Fibroblast of skin of left quadriceps (primary cell): ENCODE measurements around the gene ZMAT1.
"Not testable (repeated sequence)": the region's sequence is repeated elsewhere in the genome, so short reads cannot be mapped to it uniquely, and the experiment has no call there.

Source experiments
- DNase-seq, 2 experiments: peaks; one replicate each; pipeline ENCODE4 v3.0.0-alpha.2; 2013; ENCODE audit warnings: low read depth in 2 of 2

ZMAT1 gene

DNA sequence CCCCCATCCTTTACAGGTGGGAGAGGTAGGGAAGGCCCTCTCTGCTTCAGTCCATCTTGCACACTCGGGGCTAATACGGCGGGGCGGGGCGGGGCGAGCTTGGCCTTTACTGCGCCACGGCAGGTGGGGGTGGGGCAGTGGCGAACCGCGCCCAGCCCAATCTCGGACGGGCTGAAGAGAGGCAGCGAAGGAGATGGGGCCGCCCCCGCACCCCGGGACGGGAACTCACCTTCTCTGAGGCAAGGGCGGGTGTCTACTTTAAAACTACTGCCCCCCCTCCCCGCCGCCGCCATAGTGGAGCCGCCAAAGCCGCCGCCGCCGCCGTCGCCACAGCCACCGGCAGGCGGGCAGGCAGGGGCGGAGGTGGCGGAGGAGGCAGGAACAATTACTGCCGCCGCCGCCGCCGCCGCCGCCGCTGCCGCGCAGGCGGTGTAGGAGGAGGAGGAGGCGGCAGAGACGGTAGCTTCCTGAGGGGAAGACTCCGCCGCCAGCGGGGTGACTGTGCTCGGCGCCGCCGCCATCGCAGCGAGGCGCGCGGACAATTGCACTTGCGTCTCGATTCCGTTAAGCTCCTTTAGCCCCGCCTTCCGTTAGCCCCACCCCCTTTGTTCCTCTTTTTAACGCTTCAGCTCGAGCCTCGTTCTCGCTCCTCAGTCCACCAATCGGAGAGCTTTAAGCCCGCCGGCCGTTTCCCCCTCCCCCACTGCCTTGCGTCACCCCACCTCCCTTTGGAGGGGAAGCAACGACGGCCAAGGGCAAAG is at the start of gene ZMAT1:
TSS of gene ZMAT1 (minus strand) at position 540 of the 761 bp plus-strand sequence. CDS start at position 521, 19 bp downstream.
- peak; percentile 65 to 66 for DNase-seq

GRCh38 chrX:101977106-101977505 is 45.3 kb upstream of the ZMAT1 start:
- DNase-seq = peak in 1 of 2 experiments; percentile 9

DNA sequence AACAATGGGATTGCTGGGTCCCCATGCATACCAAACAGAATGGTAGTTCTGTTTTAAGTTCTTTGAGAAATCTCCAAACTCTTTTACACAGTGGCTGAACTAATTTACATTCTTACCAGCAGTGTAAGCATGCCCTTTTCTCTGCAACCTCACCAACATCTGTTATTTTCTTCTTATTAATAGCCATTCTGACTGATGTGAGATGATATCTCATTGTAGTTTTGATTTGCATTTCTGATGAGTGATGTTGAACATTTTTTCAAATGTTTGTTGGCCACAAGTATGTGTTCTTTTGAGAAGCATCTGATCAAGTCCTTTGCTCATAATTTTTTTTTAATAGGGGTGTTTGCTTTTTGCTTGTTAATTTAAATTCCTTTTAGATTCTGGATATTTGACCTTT is 41.2 kb upstream of the ZMAT1 start:
- no peak for DNase-seq

DNA sequence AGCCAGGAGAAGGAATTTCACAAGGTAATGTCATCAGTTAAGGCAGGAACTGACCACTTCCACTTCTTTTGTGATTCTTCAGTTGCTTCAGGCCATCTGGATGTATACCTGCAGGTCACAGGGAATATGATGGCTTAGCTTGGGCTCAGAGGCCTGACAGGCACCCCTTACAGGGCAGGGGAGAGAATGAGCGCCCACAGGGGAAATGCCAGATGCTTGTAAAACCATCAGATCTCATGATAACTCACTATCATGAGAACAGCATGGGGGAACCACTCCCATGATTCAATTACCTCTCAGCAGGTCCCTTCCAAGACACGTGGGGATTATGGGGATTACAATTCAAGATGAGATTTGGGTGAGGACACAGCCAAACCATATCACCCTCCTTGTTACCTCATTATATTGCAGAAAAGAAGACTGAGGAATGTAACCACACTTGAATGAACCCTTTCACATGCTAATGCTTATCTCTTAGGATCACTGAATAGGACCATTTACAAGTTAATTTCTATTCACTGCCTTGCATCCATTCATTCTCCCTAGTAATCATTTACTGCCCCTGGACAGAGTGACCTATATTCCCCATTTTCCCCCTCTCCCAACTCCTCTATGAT is 33.2 kb upstream of the ZMAT1 start:
- not testable (repeated sequence) for DNase-seq

- DNase-seq = no peak
Measured at GRCh38 chrX:101958139-101958538, 26.3 kb upstream of the ZMAT1 start.

- no peak for DNase-seq
Measured at GRCh38 chrX:101957174-101957573, 25.3 kb upstream of the ZMAT1 start.

- DNase-seq = no peak
Measured at GRCh38 chrX:101956556-101956955, 24.7 kb upstream of the ZMAT1 start.

DNA sequence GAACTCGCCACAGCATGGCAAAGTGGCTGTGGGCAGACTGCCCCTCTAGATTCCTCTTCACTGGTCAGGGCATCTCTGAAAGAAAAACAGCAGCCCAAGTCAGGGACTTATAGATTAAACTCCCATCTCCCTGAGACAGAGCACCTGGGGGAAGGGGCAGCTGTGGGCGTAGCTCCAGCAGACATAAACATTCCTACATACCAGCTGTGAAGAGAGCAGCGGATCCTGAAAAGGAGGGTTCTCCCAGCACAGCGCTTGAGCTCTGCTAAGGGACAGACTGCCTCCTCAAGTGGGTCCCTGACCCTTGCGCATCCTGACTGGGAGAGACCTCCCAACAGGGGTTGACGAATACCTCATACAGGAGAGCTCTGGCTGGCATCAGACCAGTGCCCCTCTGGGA is 18.8 kb upstream of the ZMAT1 start:
- DNase-seq = no peak

GRCh38 chrX:101932249-101932570 is 383 bp upstream of the ZMAT1 start:
- DNase-seq = no peak

DNA sequence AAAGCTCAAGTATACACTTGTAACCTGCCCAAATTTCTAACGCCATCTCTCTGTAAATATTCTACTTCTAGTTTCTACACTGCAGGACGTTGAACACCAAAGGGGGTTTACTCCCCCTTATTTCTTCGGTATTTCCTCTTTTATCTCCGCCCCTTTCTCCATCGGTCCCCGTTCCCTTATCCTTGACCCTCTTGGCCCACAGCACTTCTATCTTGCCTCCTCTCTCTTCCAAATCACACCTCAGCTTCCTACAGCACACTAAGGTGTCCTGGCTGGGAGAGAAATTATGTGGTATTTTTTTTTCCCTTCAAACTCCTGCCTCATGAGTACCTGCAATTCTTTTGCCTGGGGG is 715 bp downstream of the ZMAT1 start:
- DNase-seq = no peak

- no peak for DNase-seq
Measured at GRCh38 chrX:101925733-101926132, 6.1 kb downstream of the ZMAT1 start.

GRCh38 chrX:101918751-101919150 is 13.1 kb downstream of the ZMAT1 start:
- DNase-seq = no peak

DNA sequence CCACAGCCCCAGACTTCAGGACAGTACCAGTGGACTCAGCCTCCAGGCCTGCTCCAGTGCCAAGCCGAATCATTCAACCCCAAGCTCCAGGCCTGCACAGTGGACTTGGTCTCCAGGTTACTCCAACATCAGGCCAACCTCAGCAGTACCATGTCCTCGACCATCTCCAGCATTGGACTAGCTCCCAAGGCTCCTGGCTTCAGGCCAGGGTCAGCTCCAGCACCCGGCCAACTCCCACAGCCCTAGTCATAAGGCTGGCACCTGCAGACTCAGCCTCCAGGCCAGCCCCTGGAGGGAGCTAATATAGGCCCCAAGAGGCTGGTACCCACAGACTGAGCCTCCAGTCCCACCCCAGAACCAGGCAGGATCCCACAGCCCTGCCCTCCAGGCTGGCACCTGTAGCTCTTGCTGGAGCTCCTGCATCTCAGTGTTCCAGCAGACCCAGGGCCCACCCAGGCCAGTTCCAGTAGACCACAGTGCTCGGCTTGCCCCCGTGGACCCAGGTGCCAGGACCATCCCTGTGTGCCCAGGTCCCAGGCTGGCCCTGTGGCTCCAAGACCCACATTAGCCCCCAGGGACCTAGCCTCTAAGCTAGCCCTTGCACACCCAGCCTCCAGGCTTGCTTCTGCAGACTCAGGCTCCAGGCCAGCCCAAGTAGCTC is 25.6 kb downstream of the ZMAT1 start:
- no peak for DNase-seq

DNA sequence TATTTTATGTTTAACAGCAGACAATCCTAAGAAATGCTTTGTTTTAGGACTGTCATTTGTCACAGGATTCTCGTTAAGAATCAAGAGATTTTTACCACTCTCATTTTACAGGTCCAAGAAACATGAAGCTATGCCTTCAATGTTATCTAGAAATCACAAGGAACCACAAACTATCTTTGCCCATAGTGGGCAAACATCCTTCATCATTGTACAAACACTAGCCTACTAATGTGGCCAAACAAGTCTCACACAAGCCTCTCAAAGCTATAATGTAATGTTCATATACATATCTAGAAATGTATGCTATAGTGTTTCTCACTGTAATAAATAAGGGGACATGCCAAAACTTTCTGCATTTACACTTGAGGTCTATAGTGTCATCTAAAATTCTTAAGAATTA is 26.8 kb downstream of the ZMAT1 start:
- no peak for DNase-seq
